ENCODE data around the gene PCNX3. TPM values are rescaled to one million over a fixed set of nuclear protein-coding genes. Genes with fewer than 3 reads are reported as not detected.

The PCNX3 gene
- total and polyA plus RNA-seq, 2 of the 13 experiments (the other 11 are each of a cell fraction or from before 2014, with no cell fraction given): 16.2 to 23.0 TPM

GRCh38 chr11:65620666-65621065 is 5.1 kb downstream of the PCNX3 start:
- Histone ChIP-seq H3K27me3 (ENCODE audit: control insufficient read depth in 1 of 2, insufficient read depth in 2 of 2, low read length in 2 of 2) (no peaks in the 10 kb centered on the region; a peak in 1 of 5 replicates), H4K20me1 (ENCODE audit: insufficient read depth, low read length) (0 out of 2 replicates have a peak, but pooled peaks cover 3% of the 10 kb centered on the region), H3K27ac (ENCODE audit: extremely low read length, insufficient read depth, low read length) (no peak overlapping the region), H3K4me2 (ENCODE audit: low read depth, low read length) (no peak overlapping the region), H3K4me3 (replicated peaks in 1 of 3; ENCODE audit: insufficient read depth in 1 of 3, low read depth in 2 of 3, low read length in 3 of 3) (no peak overlapping the region), H3K79me2 (ENCODE audit: insufficient read depth, low read length) (peaks cover 17% of the 10 kb centered on the region), H3K36me3 (replicated peaks in 1 of 2; ENCODE audit: control insufficient read depth in 1 of 2, insufficient read depth in 2 of 2, low read length in 2 of 2) (peaks cover 25 to 64% of the 10 kb centered on the region in 2 experiments; a peak in 4 of 5 replicates), H2AFZ (ENCODE audit: low read length) (no peak overlapping the region), H3K4me1 (ENCODE audit: insufficient read depth, low read length) (peaks cover 20% of the 10 kb centered on the region), H3K9me3 (ENCODE audit: low read length) (no peaks in the 10 kb centered on the region), H3K9ac (ENCODE audit: insufficient read depth, low read depth, low read length) (no peak overlapping the region)
- BruUV-seq (replicated peaks): no TSS peak
- DNase-seq (ENCODE audit: low spot score): no peak
- POLR2A ChIA-PET: interaction anchor here (1.5 to 2.0 kb wide), 2 partner anchors 13 to 17 kb away, joined by 3 to 12 read pairs; partner anchors contain the start of gene SIPA1
- in situ Hi-C loops (cut with HindIII; ENCODE audit: extremely low pct_ligation_motif_present, low pct_unique_long_range_greater_than_20kb): no loop called here
- intact Hi-C loops (cut with micrococcal nuclease; ENCODE audit: unreplicated experiment): no loop called here
- ATAC-seq: no peak
- no peak for FAIRE-seq
- CTCF ChIA-PET (ENCODE audit: low intra/inter-chr PET ratio, low total read pairs): no interaction called here
- WGBS (ENCODE audit: low lambda C conversion rate): 98% methylated on average over 7 of the region's 19 CpGs
- TF ChIP-seq HDAC1 (CRISPR knock-in tag; IDR thresholded peaks at IDR 0.05) (no peak), MAFK (conservative IDR thresholded peaks at IDR 0.05 in 1 of 2, IDR thresholded peaks at IDR 0.05 in 1 of 2; ENCODE audit: low read length in 2 of 2) (no peak), ZSCAN20 (CRISPR knock-in tag; IDR thresholded peaks at IDR 0.05; ENCODE audit: borderline replicate concordance) (no peak), ADNP (CRISPR knock-in tag; IDR thresholded peaks at IDR 0.05) (no peak), ZNF235 (CRISPR knock-in tag; IDR thresholded peaks at IDR 0.05; ENCODE audit: borderline replicate concordance) (no peak), ZNF878 (CRISPR knock-in tag; IDR thresholded peaks at IDR 0.05) (no peak), AGO2 (optimal IDR thresholded peaks at IDR 0.05; ENCODE audit: low read depth, low read length) (peak; percentile 92), ZNF720 (CRISPR knock-in tag; IDR thresholded peaks at IDR 0.05) (no peak), ZC3H13 (CRISPR knock-in tag; IDR thresholded peaks at IDR 0.05) (0 out of 2 replicates have a peak, but pooled peaks have one; percentile 9), ZFP37 (CRISPR knock-in tag; IDR thresholded peaks at IDR 0.05; ENCODE audit: borderline replicate concordance) (no peak), SP2 (CRISPR knock-in tag; IDR thresholded peaks at IDR 0.05) (0 out of 2 replicates have a peak, but pooled peaks have one; percentile 19), RBFOX2 (IDR thresholded peaks at IDR 0.05; ENCODE audit: low read depth, low read length) (peak; percentile 68), ZC3H4 (CRISPR knock-in tag; IDR thresholded peaks at IDR 0.05; ENCODE audit: borderline replicate concordance) (no peak)
- TF ChIP-seq, protein P1, sequence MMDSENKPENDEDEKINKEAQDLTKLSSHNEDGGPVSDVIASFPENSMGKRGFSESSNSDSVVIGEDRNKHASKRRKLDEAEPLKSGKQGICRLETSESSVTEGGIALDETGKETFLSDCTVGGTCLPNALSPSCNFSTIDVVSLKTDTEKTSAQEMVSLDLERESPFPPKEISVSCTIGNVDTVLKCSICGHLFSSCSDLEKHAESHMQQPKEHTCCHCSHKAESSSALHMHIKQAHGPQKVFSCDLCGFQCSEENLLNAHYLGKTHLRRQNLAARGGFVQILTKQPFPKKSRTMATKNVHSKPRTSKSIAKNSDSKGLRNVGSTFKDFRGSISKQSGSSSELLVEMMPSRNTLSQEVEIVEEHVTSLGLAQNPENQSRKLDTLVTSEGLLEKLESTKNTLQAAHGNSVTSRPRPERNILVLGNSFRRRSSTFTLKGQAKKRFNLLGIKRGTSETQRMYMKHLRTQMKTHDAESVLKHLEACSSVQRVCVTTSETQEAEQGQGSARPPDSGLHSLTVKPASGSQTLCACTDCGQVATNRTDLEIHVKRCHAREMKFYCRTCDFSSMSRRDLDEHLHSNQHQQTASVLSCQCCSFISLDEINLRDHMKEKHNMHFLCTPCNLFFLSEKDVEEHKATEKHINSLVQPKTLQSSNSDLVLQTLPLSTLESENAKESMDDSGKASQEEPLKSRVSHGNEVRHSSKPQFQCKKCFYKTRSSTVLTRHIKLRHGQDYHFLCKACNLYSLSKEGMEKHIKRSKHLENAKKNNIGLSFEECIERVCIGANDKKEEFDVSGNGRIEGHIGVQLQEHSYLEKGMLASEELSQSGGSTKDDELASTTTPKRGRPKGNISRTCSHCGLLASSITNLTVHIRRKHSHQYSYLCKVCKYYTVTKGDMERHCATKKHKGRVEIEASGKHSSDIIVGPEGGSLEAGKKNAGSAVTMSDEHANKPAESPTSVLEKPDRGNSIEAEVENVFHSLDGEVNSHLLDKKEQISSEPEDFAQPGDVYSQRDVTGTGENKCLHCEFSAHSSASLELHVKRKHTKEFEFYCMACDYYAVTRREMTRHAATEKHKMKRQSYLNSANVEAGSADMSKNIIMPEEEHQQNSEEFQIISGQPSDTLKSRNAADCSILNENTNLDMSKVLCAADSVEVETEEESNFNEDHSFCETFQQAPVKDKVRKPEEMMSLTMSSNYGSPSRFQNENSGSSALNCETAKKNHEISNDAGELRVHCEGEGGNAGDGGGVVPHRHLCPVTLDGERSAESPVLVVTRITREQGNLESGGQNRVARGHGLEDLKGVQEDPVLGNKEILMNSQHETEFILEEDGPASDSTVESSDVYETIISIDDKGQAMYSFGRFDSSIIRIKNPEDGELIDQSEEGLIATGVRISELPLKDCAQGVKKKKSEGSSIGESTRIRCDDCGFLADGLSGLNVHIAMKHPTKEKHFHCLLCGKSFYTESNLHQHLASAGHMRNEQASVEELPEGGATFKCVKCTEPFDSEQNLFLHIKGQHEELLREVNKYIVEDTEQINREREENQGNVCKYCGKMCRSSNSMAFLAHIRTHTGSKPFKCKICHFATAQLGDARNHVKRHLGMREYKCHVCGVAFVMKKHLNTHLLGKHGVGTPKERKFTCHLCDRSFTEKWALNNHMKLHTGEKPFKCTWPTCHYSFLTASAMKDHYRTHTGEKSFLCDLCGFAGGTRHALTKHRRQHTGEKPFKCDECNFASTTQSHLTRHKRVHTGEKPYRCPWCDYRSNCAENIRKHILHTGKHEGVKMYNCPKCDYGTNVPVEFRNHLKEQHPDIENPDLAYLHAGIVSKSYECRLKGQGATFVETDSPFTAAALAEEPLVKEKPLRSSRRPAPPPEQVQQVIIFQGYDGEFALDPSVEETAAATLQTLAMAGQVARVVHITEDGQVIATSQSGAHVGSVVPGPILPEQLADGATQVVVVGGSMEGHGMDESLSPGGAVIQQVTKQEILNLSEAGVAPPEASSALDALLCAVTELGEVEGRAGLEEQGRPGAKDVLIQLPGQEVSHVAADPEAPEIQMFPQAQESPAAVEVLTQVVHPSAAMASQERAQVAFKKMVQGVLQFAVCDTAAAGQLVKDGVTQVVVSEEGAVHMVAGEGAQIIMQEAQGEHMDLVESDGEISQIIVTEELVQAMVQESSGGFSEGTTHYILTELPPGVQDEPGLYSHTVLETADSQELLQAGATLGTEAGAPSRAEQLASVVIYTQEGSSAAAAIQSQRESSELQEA (CRISPR knock-in tag; IDR thresholded peaks at IDR 0.05; ENCODE audit: not compliant biosample characterization): no peak
- TF ChIP-seq, protein P2, sequence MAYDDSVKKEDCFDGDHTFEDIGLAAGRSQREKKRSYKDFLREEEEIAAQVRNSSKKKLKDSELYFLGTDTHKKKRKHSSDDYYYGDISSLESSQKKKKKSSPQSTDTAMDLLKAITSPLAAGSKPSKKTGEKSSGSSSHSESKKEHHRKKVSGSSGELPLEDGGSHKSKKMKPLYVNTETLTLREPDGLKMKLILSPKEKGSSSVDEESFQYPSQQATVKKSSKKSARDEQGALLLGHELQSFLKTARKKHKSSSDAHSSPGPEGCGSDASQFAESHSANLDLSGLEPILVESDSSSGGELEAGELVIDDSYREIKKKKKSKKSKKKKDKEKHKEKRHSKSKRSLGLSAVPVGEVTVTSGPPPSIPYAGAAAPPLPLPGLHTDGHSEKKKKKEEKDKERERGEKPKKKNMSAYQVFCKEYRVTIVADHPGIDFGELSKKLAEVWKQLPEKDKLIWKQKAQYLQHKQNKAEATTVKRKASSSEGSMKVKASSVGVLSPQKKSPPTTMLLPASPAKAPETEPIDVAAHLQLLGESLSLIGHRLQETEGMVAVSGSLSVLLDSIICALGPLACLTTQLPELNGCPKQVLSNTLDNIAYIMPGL (CRISPR knock-in tag; IDR thresholded peaks at IDR 0.05; ENCODE audit: borderline replicate concordance in 1 of 2, low read depth in 1 of 2): no peak
